ENCODE measurements around the gene HOXB3. TPM values are rescaled to one million over a fixed set of nuclear protein-coding genes. Genes with fewer than 3 reads are reported as not detected.
"Not testable (repeated sequence)": the region's sequence is repeated elsewhere in the genome, so short reads cannot be mapped to it uniquely, and the experiment has no call there.

The HOXB3 gene
- total RNA-seq, 2 experiments from 2014 or later, result 0.47 to 1.2 TPM

GRCh38 chr17:48509708-48510107 lies 80.3 kb downstream of the HOXB3 start:
- peaks cover 25% of the 10 kb centered on the region for H3K4me1 Mint-ChIP-seq
- POLR2A ChIA-PET, result not testable (repeated sequence)

GRCh38 chr17:48506246-48506645 lies 83.8 kb downstream of the HOXB3 start:
- ATAC-seq, result no peak
- POLR2A ChIA-PET, result no interaction called here
- Mint-ChIP-seq H3K27ac (no peak overlapping the region), H3K36me3 (ENCODE audit: low read depth) (no peaks in the 10 kb centered on the region), H3K4me3 (no peak overlapping the region), H3K4me1 (peaks cover 19% of the 10 kb centered on the region), H3K27me3 (peaks cover 7% of the 10 kb centered on the region), H3K9me3 (ENCODE audit: low read depth) (no peaks in the 10 kb centered on the region)
- intact Hi-C loops (cut with DNase I, micrococcal nuclease), result no loop called here
- DNase-seq, result no peak
- CTCF ChIA-PET, result interaction anchor here (0.6 to 1.5 kb wide), 5 partner anchors 16 to 258 kb away, joined by 3 to 4 read pairs (median 3); no protein-coding TSS in a partner anchor

More at GRCh38 chr17:48509708-48510107, 80.3 kb downstream of the HOXB3 start:
- CTCF ChIA-PET, result interaction anchor here (1.1 kb wide), 1 partner anchor 251 kb away, joined by 3 read pairs; no protein-coding TSS in a partner anchor
- ATAC-seq; H3K27ac Mint-ChIP-seq; H3K36me3 Mint-ChIP-seq (ENCODE audit: low read depth); intact Hi-C loops (cut with DNase I, micrococcal nuclease); DNase-seq; H3K4me3 Mint-ChIP-seq; H3K9me3 Mint-ChIP-seq (ENCODE audit: low read depth): not testable (repeated sequence)
- peaks cover 30% of the 10 kb centered on the region for H3K27me3 Mint-ChIP-seq

GRCh38 chr17:48505788-48506187 lies 84.3 kb downstream of the HOXB3 start:
- intact Hi-C loops (cut with DNase I, micrococcal nuclease), result no loop called here
- Mint-ChIP-seq H3K9me3 (ENCODE audit: low read depth) (no peaks in the 10 kb centered on the region), H3K27ac (no peak overlapping the region), H3K4me3 (no peak overlapping the region), H3K4me1 (peaks cover 15% of the 10 kb centered on the region), H3K27me3 (peaks cover 7% of the 10 kb centered on the region), H3K36me3 (ENCODE audit: low read depth) (no peaks in the 10 kb centered on the region)
- DNase-seq (peak; percentile 52), ATAC-seq (peak; percentile 98)
- ChIA-PET CTCF (interaction anchor here (0.6 to 1.5 kb wide), 6 partner anchors 14 to 259 kb away, joined by 3 to 5 read pairs (median 3); no protein-coding TSS in a partner anchor), POLR2A (no interaction called here)

- peaks cover 8% of the 10 kb centered on the region for H3K27me3 Mint-ChIP-seq
- ATAC-seq (no peak), DNase-seq (no peak)
- no peak overlapping the region for H3K27ac Mint-ChIP-seq
- ChIA-PET CTCF (interaction anchor here (1.0 kb wide), 1 partner anchor 13 kb away, joined by 5 read pairs; no protein-coding TSS in a partner anchor), POLR2A (no interaction called here)
- no peaks in the 10 kb centered on the region for H3K36me3 Mint-ChIP-seq (ENCODE audit: low read depth)
- no peak overlapping the region for H3K4me3 Mint-ChIP-seq
- no peaks in the 10 kb centered on the region for H3K9me3 Mint-ChIP-seq (ENCODE audit: low read depth)
- H3K4me1 Mint-ChIP-seq, result peaks cover 10% of the 10 kb centered on the region
- intact Hi-C loops (cut with DNase I, micrococcal nuclease), result no loop called here
These were observed 85.1 kb downstream of the HOXB3 start for GRCh38 chr17:48504953-48505352.

- POLR2A ChIA-PET, result no interaction called here
- peaks cover 10% of the 10 kb centered on the region for H3K4me1 Mint-ChIP-seq
- no peak overlapping the region for H3K4me3 Mint-ChIP-seq
- DNase-seq (no peak), ATAC-seq (no peak)
- peaks cover 7% of the 10 kb centered on the region for H3K27me3 Mint-ChIP-seq
- H3K27ac Mint-ChIP-seq, result no peak overlapping the region
- H3K9me3 Mint-ChIP-seq (ENCODE audit: low read depth), result no peaks in the 10 kb centered on the region
- intact Hi-C loops (cut with DNase I, micrococcal nuclease), result no loop called here
- CTCF ChIA-PET, result interaction anchor here (0.7 to 1.8 kb wide), 2 partner anchors 11 to 163 kb away, joined by 4 to 11 read pairs; no protein-coding TSS in a partner anchor
- H3K36me3 Mint-ChIP-seq (ENCODE audit: low read depth), result no peaks in the 10 kb centered on the region
These were observed 86.3 kb downstream of the HOXB3 start for GRCh38 chr17:48503747-48504146.

GRCh38 chr17:48502901-48503300 lies 87.1 kb downstream of the HOXB3 start:
- Mint-ChIP-seq H3K4me3 (no peak overlapping the region), H3K9me3 (ENCODE audit: low read depth) (no peaks in the 10 kb centered on the region), H3K27ac (no peak overlapping the region), H3K36me3 (ENCODE audit: low read depth) (no peaks in the 10 kb centered on the region), H3K4me1 (peaks cover 10% of the 10 kb centered on the region), H3K27me3 (peaks cover 7% of the 10 kb centered on the region)
- intact Hi-C loops (cut with DNase I, micrococcal nuclease), result no loop called here
- ChIA-PET POLR2A (no interaction called here), CTCF (interaction anchor here (1.8 kb wide), 1 partner anchor 10 kb away, joined by 11 read pairs; no protein-coding TSS in a partner anchor)
- no peak for DNase-seq
- no peak for ATAC-seq

- Mint-ChIP-seq H3K9me3 (ENCODE audit: low read depth) (no peaks in the 10 kb centered on the region), H3K4me1 (peaks cover 10% of the 10 kb centered on the region), H3K27ac (no peak overlapping the region), H3K4me3 (no peak overlapping the region), H3K27me3 (peaks cover 10% of the 10 kb centered on the region), H3K36me3 (ENCODE audit: low read depth) (no peaks in the 10 kb centered on the region)
- DNase-seq, result no peak
- ChIA-PET POLR2A (no interaction called here), CTCF (interaction anchor here (0.6 to 2.0 kb wide), 3 partner anchors 10 to 167 kb away, joined by 3 to 11 read pairs (median 5); no protein-coding TSS in a partner anchor)
- intact Hi-C loops (cut with DNase I, micrococcal nuclease), result no loop called here
- ATAC-seq, result no peak
These were observed 87.7 kb downstream of the HOXB3 start for GRCh38 chr17:48502312-48502711.

GRCh38 chr17:48500435-48501426 lies 89.3 kb downstream of the HOXB3 start:
- intact Hi-C loops (cut with DNase I, micrococcal nuclease), result no loop called here
- peaks cover 10% of the 10 kb centered on the region for H3K27me3 Mint-ChIP-seq
- ChIA-PET CTCF (interaction anchor here (0.6 to 2.0 kb wide), 6 partner anchors 8 to 166 kb away, joined by 3 to 5 read pairs (median 4); no protein-coding TSS in a partner anchor), POLR2A (no interaction called here)
- DNase-seq (no peak), ATAC-seq (no peak)
- H3K9me3 Mint-ChIP-seq (ENCODE audit: low read depth), result no peaks in the 10 kb centered on the region
- no peak overlapping the region for H3K4me3 Mint-ChIP-seq
- no peak overlapping the region for H3K27ac Mint-ChIP-seq
- peaks cover 6% of the 10 kb centered on the region for H3K4me1 Mint-ChIP-seq
- H3K36me3 Mint-ChIP-seq (ENCODE audit: low read depth), result no peaks in the 10 kb centered on the region

- POLR2A ChIA-PET, result no interaction called here
- Mint-ChIP-seq H3K27me3 (peaks cover 10% of the 10 kb centered on the region), H3K36me3 (ENCODE audit: low read depth) (no peaks in the 10 kb centered on the region), H3K4me1 (no peaks in the 10 kb centered on the region), H3K9me3 (ENCODE audit: low read depth) (no peaks in the 10 kb centered on the region), H3K4me3 (no peak overlapping the region), H3K27ac (no peak overlapping the region)
- no peak for DNase-seq
- CTCF ChIA-PET, result interaction anchor here (0.7 to 1.4 kb wide), 4 partner anchors 12 to 115 kb away, joined by 3 to 4 read pairs (median 4); no protein-coding TSS in a partner anchor
- intact Hi-C loops (cut with DNase I, micrococcal nuclease), result no loop called here
- no peak for ATAC-seq
These were observed 90.2 kb downstream of the HOXB3 start for GRCh38 chr17:48499735-48500434.

- no peaks in the 10 kb centered on the region for H3K36me3 Mint-ChIP-seq (ENCODE audit: low read depth)
- CTCF ChIA-PET, result interaction anchor here (0.7 to 1.1 kb wide), 2 partner anchors 53 to 114 kb away, joined by 3 read pairs; no protein-coding TSS in a partner anchor
- H3K4me1 Mint-ChIP-seq, result no peaks in the 10 kb centered on the region
- DNase-seq (no peak), ATAC-seq (no peak)
- intact Hi-C loops (cut with DNase I, micrococcal nuclease), result no loop called here
- no peak overlapping the region for H3K27ac Mint-ChIP-seq
- H3K4me3 Mint-ChIP-seq, result no peak overlapping the region
- peaks cover 13% of the 10 kb centered on the region for H3K27me3 Mint-ChIP-seq
- H3K9me3 Mint-ChIP-seq (ENCODE audit: low read depth), result no peaks in the 10 kb centered on the region
- POLR2A ChIA-PET, result interaction anchor here (0.6 kb wide), 1 partner anchor 61 kb away, joined by 3 read pairs; no protein-coding TSS in a partner anchor
These were observed 90.8 kb downstream of the HOXB3 start for GRCh38 chr17:48499248-48499647.
